ENCODE measurements around the gene PHTF1. TPM values are rescaled to one million over a fixed set of nuclear protein-coding genes. Genes with fewer than 3 reads are reported as not detected.

The PHTF1 gene
- 23.4 and 27.3 TPM in 2 replicates for total RNA-seq (2014; rRNA removed)
- Bru-seq, nascent RNA: percentile 68 among the genes with signal in this experiment
- BruChase-seq, experiment 1, labeled RNA remaining after a 6-hour chase: percentile 69 among the genes with signal in this experiment
- BruChase-seq, experiment 2, labeled RNA remaining after a 2-hour chase: percentile 66 among the genes with signal in this experiment
- long read RNA-seq, transcript PHTF1-204 (19 exons, 3,273 nt): minor isoform, 5 of 80 reads
- long read RNA-seq, transcript PHTF1-205 (18 exons, 3,244 nt): major isoform, 20 of 80 reads
- long read RNA-seq, partial matches to known transcripts: 28 of 80 reads
- long read RNA-seq, other reads (novel, unspliced or antisense): 24 of 80 reads

DNA sequence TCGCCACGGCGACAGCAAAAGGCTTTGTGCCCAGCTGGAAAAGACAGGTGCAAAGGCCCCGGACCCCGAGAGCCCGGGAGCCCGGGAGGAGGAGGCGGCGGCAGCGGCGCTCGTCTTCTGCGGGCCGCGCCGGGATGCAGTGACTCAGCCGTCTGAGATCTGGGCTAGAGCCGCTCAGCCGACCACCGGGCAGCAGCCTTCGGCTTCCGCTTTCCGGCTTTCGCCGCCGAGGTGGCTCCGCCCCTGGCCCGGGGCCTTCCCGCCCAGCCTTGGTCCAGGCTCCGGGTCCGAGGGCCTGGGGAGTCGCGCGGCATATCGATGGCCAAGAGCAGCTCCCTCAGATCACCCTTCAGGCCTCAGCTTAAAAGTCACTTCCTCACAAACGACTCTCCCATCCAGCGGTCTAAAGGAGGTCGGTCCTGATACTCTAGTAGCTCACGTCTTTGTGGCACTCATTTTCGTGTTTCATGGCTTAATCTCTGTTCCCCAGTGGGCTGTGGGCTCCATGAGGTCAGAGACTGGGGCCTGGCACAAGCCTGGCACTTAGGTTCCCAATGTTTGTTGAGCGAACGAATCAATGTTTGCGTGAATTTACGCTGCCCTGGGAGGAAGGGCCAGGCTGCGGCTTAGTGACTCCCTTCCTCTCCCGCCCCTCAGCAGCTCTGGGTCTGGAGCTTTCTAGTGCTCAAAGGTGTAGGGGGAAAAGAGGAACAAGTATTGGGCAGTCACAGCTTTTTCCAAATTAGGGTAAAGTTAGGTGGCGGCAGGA is at the start of gene PHTF1:
PHTF1 (minus strand) TSS at position 154 of the 769 bp plus-strand sequence. CDS start 783 bp downstream, outside the sequence.
- peaks cover 33% of the 10 kb centered on the region for H3K79me2 ChIP-seq (ENCODE audit: low read length)
- POLR2A ChIA-PET (ENCODE audit: unreplicated experiment): interaction anchor here (0.5 to 0.7 kb wide), 7 partner anchors 40 to 1085 kb away, joined by 3 to 7 read pairs (median 6); partner anchors contain the start of gene MOV10
- no peaks in the 10 kb centered on the region for H4K20me1 ChIP-seq (ENCODE audit: low read length)
- no peaks in the 10 kb centered on the region for H3K9me3 ChIP-seq (ENCODE audit: low read length)
- no peaks in the 10 kb centered on the region for H3K36me3 ChIP-seq (ENCODE audit: low read depth, low read length)
- no peaks in the 10 kb centered on the region for H3K9me2 ChIP-seq (replicated peaks; ENCODE audit: low read length)
- peak within 1 kb of the TSS; percentile 80 for H3K27ac ChIP-seq (ENCODE audit: low read length)
- intact Hi-C loops (cut with micrococcal nuclease): loop anchor here (2.0 to 5.0 kb wide), 2 partner anchors 51 to 143 kb away; partner anchors contain the start of gene AP4B1
- H3K4me1 ChIP-seq (ENCODE audit: insufficient read depth, low read length): peaks cover 5% of the 10 kb centered on the region; the same call in 1 of the 2 replicates
- peak; percentile 78 for DNase-seq
- peak within 1 kb of the TSS; percentile 95 for H3K4me2 ChIP-seq (ENCODE audit: low read length)
- peak within 1 kb of the TSS; percentile 99 for H2AFZ ChIP-seq (ENCODE audit: low read length)
- no peaks in the 10 kb centered on the region for H3F3A ChIP-seq (ENCODE audit: low read length, unreplicated experiment)
- BruUV-seq (replicated peaks): TSS peak; percentile 87
- CTCF ChIA-PET: interaction anchor here (0.6 kb wide), 1 partner anchor 396 kb away, joined by 3 read pairs; no protein-coding TSS in a partner anchor
- ATAC-seq: peak; percentile 84
- peak within 1 kb of the TSS; percentile 81 for H3K9ac ChIP-seq (ENCODE audit: low read length)
- TF ChIP-seq, protein P1, sequence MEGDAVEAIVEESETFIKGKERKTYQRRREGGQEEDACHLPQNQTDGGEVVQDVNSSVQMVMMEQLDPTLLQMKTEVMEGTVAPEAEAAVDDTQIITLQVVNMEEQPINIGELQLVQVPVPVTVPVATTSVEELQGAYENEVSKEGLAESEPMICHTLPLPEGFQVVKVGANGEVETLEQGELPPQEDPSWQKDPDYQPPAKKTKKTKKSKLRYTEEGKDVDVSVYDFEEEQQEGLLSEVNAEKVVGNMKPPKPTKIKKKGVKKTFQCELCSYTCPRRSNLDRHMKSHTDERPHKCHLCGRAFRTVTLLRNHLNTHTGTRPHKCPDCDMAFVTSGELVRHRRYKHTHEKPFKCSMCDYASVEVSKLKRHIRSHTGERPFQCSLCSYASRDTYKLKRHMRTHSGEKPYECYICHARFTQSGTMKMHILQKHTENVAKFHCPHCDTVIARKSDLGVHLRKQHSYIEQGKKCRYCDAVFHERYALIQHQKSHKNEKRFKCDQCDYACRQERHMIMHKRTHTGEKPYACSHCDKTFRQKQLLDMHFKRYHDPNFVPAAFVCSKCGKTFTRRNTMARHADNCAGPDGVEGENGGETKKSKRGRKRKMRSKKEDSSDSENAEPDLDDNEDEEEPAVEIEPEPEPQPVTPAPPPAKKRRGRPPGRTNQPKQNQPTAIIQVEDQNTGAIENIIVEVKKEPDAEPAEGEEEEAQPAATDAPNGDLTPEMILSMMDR (conservative IDR thresholded peaks at IDR 0.05; ENCODE audit: low read depth, low read length): no peak
- TF ChIP-seq EZH2 (IDR thresholded peaks at IDR 0.05; ENCODE audit: low read length, unreplicated experiment) (no peak), EZH2phosphoT487 (IDR thresholded peaks at IDR 0.05; ENCODE audit: borderline replicate concordance, low read length) (no peak)
- peak within 1 kb of the TSS; percentile 91 for H3K4me3 ChIP-seq (ENCODE audit: low read length)
- H3K27me3 ChIP-seq (ENCODE audit: low read length): no peaks in the 10 kb centered on the region

- peaks cover 21% of the 10 kb centered on the region for H4K20me1 ChIP-seq (ENCODE audit: low read length)
- no TSS peak for BruUV-seq (replicated peaks)
- no peaks in the 10 kb centered on the region for H3K27me3 ChIP-seq (ENCODE audit: low read length)
- intact Hi-C loops (cut with micrococcal nuclease): no loop called here
- H2AFZ ChIP-seq (ENCODE audit: low read length): no peak overlapping the region
- peaks cover 41% of the 10 kb centered on the region for H3K4me1 ChIP-seq (ENCODE audit: insufficient read depth, low read length)
- ChIA-PET CTCF (interaction anchor here (0.6 kb wide), 1 partner anchor 378 kb away, joined by 4 read pairs; no protein-coding TSS in a partner anchor), POLR2A (ENCODE audit: unreplicated experiment) (no interaction called here)
- H3K9me2 ChIP-seq (replicated peaks; ENCODE audit: low read length): no peaks in the 10 kb centered on the region
- peak overlapping the region; percentile 96 for H3K4me2 ChIP-seq (ENCODE audit: low read length)
- H3K9ac ChIP-seq (ENCODE audit: low read length): no peak overlapping the region
- H3F3A ChIP-seq (ENCODE audit: low read length, unreplicated experiment): no peaks in the 10 kb centered on the region
- DNase-seq (no peak), ATAC-seq (no peak)
- H3K27ac ChIP-seq (ENCODE audit: low read length): no peak overlapping the region
- peak overlapping the region; percentile 92; the same call in 1 of the 2 replicates for H3K4me3 ChIP-seq (ENCODE audit: low read length)
- no peaks in the 10 kb centered on the region for H3K36me3 ChIP-seq (ENCODE audit: low read depth, low read length)
- H3K9me3 ChIP-seq (ENCODE audit: low read length): no peaks in the 10 kb centered on the region
- H3K79me2 ChIP-seq (ENCODE audit: low read length): peaks cover 83% of the 10 kb centered on the region
- TF ChIP-seq, protein P1 (conservative IDR thresholded peaks at IDR 0.05; ENCODE audit: low read depth, low read length): no peak
- TF ChIP-seq EZH2phosphoT487 (IDR thresholded peaks at IDR 0.05; ENCODE audit: borderline replicate concordance, low read length) (no peak), EZH2 (IDR thresholded peaks at IDR 0.05; ENCODE audit: low read length, unreplicated experiment) (no peak)
These were observed 49.3 kb upstream of the PHTF1 start for GRCh38 chr1:113808450-113809195.

Measured in PC-3 (cell line).